ENCODE measurements around the gene NFKB1.

Gene NFKB1

GRCh38 chr4:102596532-102596931 is 95.4 kb downstream of the NFKB1 start:
- Histone ChIP-seq H3K4me1 (no peaks in the 10 kb centered on the region), H3K36me3 (peaks cover 14% of the 10 kb centered on the region), H3K27me3 (no peaks in the 10 kb centered on the region), H3K4me3 (ENCODE audit: low read depth, low read length) (no peak overlapping the region), H3K9me3 (no peaks in the 10 kb centered on the region)
- DNase-seq = no peak
- no peak for TF ChIP-seq CTCF (IDR thresholded peaks at IDR 0.05; ENCODE audit: low read depth, low read length)

- no peak for TF ChIP-seq CTCF (IDR thresholded peaks at IDR 0.05; ENCODE audit: low read depth, low read length)
- Histone ChIP-seq H3K9me3 (no peaks in the 10 kb centered on the region), H3K4me1 (no peaks in the 10 kb centered on the region), H3K36me3 (peaks cover 17% of the 10 kb centered on the region), H3K27me3 (no peaks in the 10 kb centered on the region), H3K4me3 (ENCODE audit: low read depth, low read length) (no peak overlapping the region)
- no peak for DNase-seq
Measured at GRCh38 chr4:102598086-102598761, 97.1 kb downstream of the NFKB1 start.

GRCh38 chr4:102598762-102599374 is 97.7 kb downstream of the NFKB1 start:
- Histone ChIP-seq H3K4me3 (ENCODE audit: low read depth, low read length) (no peak overlapping the region), H3K36me3 (peaks cover 17% of the 10 kb centered on the region), H3K4me1 (no peaks in the 10 kb centered on the region), H3K9me3 (no peaks in the 10 kb centered on the region), H3K27me3 (no peaks in the 10 kb centered on the region)
- TF ChIP-seq CTCF (IDR thresholded peaks at IDR 0.05; ENCODE audit: low read depth, low read length) = no peak
- no peak for DNase-seq

DNA sequence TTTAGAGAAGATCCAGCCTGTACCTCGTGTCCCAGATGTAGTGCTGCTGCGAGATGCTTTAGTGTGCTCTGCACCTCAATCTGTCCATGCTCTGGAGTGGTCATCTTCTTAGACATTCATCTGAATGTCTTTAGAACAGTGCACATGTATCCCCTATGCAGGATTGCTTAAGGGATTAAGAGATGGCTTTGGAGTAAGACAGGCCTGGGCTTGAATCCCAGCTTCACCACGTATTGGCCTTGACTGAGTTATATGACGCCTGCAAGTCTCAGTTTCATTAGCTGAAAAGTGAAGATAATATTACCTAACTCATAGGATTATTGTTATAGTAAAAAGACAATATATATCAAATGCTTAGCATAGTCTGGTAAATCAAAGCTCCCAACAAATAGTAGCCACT is 98.3 kb downstream of the NFKB1 start:
- Histone ChIP-seq H3K4me3 (ENCODE audit: low read depth, low read length) (no peak overlapping the region), H3K36me3 (peaks cover 17% of the 10 kb centered on the region), H3K4me1 (no peaks in the 10 kb centered on the region), H3K27me3 (no peaks in the 10 kb centered on the region), H3K9me3 (no peaks in the 10 kb centered on the region)
- DNase-seq = no peak
- no peak for TF ChIP-seq CTCF (IDR thresholded peaks at IDR 0.05; ENCODE audit: low read depth, low read length)

- no peak for DNase-seq
- Histone ChIP-seq H3K27me3 (no peaks in the 10 kb centered on the region), H3K36me3 (peaks cover 17% of the 10 kb centered on the region), H3K4me1 (no peaks in the 10 kb centered on the region), H3K9me3 (no peaks in the 10 kb centered on the region), H3K4me3 (ENCODE audit: low read depth, low read length) (no peak overlapping the region)
- no peak for TF ChIP-seq CTCF (IDR thresholded peaks at IDR 0.05; ENCODE audit: low read depth, low read length)
Measured at GRCh38 chr4:102599886-102600285, 98.7 kb downstream of the NFKB1 start.

GRCh38 chr4:102600689-102601088 is 99.5 kb downstream of the NFKB1 start:
- no peak for TF ChIP-seq CTCF (IDR thresholded peaks at IDR 0.05; ENCODE audit: low read depth, low read length)
- no peak for DNase-seq
- Histone ChIP-seq H3K36me3 (peaks cover 14% of the 10 kb centered on the region), H3K9me3 (no peaks in the 10 kb centered on the region), H3K4me3 (ENCODE audit: low read depth, low read length) (no peak overlapping the region), H3K4me1 (no peaks in the 10 kb centered on the region), H3K27me3 (no peaks in the 10 kb centered on the region)

Data from BE2C (cell line).